HG02759 (cell line): ENCODE results near the gene RAB11FIP4.

ENCODE experiments used
- ATAC-seq: cut with Tn5 transposase; IDR thresholded peaks from one replicate; pipeline ENCODE4 v1.9.1; 2021; ENCODE audit warnings: mild to moderate bottlenecking, moderate library complexity; ENCODE audit not compliant: unreplicated experiment

The RAB11FIP4 gene

GRCh38 chr17:31537565-31538011 lies 146.1 kb downstream of the RAB11FIP4 start:
- no peak for ATAC-seq

DNA sequence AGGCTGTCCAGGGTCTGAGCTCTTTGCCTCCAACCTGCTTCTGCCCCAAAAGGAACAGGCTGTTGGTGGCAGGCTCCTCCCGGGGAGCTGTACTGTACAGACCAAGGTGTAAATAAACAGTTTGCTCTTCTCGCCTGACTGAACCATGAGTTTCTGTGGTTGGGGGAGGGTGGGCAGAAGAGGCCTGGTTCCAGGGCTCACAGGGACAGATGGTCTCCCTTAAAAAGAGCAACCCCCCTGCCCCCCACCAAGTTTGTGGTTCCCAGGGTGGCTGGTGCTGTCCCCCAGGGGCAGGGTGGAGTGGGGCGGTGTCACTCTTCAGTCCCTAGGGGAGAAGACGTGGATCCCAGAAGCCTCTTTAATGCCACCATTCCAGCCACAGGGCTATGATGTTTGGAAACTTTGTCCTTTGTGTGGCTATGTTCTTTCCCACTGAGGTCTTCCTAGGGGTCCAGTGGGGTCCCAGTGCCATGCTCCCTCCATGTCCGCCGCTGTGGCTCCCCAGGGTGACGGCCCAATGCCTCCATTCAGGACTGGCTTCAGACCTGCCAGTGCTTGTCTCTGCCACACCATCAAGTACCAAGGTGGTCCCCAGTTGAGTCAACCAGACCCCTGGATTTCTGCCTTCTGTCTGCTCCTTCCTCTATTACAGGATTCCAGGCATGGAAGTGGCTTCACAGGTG lies 146.7 kb downstream of the RAB11FIP4 start:
- peak; percentile 67 for ATAC-seq

GRCh38 chr17:31540602-31541307 lies 149.3 kb downstream of the RAB11FIP4 start:
- ATAC-seq, result no peak

- no peak for ATAC-seq
Observed at GRCh38 chr17:31541559-31541958, 150.1 kb downstream of the RAB11FIP4 start.

GRCh38 chr17:31544186-31544585 lies 152.7 kb downstream of the RAB11FIP4 start:
- ATAC-seq, result no peak

DNA sequence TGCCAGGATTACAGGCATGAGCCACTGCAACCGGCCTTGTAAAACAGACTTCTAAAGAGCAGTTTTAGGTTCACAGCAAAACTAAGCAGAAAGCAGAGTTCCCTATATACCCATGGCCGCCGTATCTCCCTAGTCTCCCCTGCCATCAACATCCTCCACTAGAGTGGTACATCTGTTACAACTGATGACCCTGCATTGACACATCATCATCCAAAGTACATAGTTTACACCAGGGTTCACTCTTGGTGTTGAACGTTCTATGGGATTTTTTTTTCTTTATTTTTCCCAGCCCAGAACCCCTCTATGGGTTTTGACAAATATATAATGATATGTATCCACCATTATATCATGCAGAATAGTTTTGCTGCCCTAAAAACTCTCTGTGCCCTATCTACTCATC lies 155.2 kb downstream of the RAB11FIP4 start:
- ATAC-seq, result no peak

GRCh38 chr17:31548709-31549108 lies 157.2 kb downstream of the RAB11FIP4 start:
- no peak for ATAC-seq

DNA sequence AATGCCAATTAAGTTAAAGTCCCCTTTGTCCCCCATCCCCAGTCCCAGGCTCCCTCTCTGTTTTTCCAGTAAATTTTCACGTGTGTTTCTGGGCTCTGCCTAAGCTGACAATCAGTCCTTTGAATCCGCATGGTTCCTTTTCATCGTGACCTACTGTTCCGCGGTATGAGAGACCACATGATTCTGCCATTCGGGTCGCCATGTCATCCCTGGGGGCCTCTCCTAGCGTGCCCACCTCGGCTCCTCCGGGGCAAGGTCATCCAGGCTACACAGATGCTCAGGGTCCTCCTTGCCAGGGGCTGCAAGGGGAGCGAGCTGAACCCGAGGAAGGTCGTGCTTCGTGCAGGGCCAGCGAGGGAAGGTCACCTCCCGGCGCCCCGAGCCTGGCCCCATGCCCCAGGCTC lies 157.6 kb downstream of the RAB11FIP4 start:
- ATAC-seq, result peak; percentile 3

GRCh38 chr17:31549525-31550388 lies 158.3 kb downstream of the RAB11FIP4 start:
- ATAC-seq, result peak; percentile 80

DNA sequence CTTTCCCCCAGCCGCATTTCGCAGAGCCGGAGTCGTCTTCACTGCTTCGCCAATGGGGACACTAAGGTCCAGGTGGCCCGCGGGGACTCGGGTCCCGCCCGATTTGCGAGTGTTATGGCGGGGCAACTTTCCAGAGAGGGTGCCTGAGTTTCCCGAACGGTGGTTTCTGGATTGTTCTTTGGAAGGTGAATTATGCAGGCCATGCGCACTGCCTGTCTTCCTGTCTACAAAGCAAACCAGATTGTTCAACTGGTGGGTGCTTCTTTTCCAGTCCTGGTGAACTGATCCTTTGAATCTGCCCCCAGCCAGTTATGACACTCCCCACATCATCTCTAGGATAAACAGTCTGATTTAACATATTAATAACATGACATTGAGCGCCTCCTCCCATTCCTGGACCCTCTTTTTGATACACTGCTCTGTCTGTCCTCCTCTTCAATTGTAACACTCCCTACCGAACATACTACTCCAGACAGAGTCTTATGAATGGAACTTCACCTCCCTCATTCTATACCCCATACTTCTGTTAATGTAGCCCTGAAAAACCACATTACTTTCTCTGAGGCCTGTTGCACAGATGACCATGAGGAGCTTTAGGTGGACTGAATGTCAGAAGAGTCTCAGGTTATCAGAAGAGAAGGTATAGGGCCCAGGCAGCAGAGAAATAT lies 159.0 kb downstream of the RAB11FIP4 start:
- no peak for ATAC-seq

DNA sequence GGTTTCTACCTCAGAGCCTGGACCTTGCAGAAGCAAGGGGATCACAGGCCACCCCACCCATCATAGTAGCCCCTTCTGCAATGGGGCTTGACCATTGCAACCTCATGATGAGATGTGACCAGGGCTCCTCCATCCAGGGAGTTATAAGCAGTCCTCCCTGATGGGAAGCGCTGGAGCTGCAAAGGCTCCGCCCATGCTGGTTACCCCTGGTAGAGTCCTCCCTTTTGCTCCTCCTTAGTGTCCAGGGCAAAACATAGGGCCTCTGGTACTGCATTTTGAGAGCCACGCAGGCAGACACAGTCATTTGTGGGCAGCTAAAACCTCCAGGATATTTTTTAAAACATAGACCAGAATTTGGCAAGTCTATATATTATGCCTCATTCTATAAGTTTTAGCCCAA lies 161.1 kb downstream of the RAB11FIP4 start:
- ATAC-seq, result no peak

DNA sequence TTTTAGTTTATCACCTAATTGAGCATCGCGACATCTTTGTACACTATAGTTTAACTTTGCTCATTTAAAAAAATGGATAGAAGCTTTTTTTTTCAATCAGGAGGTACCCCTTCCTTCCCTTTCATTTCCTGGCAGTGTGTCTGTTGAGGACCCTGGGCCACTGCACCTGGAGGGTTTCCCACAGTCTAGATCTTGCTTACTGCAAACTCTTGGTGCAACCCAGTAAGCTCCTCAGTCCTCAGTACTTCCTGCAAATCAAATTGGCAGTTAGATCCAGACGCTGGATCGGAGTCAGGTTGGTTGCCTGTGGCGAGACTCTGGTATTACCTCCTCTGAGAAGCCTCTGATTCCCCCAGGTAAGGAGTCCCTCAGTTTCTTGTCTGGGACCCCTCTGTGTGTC lies 162.0 kb downstream of the RAB11FIP4 start:
- ATAC-seq, result no peak

DNA sequence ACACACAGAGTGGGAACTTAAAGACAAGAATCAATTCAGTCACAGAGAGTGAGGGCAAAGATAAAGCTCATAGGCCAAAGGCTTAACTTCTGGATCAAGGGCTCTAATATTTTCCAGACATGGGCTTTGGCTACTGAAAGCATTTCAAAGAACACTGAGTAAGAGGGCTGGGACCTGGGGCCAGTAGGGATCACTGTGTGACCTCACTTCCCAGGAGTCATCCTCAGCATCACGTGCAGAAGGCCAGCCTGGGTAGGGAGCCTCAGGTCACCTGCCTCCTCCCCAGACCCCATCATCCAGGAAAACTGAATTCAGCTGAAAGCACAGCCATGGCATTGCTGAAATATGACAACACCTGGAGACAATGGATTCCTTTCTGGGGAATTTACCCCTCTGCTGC lies 163.5 kb downstream of the RAB11FIP4 start:
- no peak for ATAC-seq

- no peak for ATAC-seq
Observed at GRCh38 chr17:31556969-31557645, 165.6 kb downstream of the RAB11FIP4 start.

DNA sequence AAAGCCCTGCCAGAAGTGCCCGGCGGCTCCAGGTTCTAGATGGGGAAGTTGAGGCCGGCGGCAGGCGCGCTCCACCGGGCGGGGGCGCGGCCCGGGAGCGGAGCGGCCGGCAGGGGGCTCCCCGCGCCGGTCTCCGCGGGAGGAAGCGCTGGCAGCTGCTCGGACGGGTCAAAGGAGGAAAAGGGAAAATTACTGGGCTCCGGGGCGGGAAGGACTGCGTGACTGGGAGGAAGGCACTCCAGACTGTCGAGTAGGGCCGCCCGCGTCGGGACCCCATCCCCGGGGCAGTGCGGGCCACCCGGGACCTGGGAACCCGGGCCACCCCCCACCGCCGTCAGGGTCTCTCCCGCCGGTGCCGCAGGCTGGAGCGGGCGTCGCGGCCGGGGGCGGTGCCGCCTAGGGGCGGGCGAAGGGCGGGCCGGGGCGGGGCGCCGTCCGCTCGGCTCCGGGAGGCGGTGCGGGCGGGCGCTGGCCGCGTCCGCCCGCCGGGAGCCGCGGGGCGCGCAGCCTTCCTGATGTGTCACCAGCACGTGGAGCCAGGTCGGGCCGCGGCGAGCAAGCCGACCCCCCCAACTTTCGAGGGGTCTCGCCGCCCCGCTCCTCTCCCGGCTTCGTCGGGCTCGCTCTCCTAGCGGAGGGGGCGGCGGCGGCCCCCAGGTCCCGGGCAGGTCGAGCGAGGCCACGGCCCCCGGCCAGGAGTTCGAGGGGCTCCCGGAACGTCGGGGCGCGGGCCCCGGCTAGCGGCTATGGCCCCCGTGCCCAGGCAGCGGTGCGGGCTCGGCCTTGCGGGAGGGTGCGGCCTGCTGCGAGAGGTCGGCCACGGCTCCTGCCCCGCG lies 167.5 kb downstream of the RAB11FIP4 start:
- ATAC-seq, result peak; percentile 80

DNA sequence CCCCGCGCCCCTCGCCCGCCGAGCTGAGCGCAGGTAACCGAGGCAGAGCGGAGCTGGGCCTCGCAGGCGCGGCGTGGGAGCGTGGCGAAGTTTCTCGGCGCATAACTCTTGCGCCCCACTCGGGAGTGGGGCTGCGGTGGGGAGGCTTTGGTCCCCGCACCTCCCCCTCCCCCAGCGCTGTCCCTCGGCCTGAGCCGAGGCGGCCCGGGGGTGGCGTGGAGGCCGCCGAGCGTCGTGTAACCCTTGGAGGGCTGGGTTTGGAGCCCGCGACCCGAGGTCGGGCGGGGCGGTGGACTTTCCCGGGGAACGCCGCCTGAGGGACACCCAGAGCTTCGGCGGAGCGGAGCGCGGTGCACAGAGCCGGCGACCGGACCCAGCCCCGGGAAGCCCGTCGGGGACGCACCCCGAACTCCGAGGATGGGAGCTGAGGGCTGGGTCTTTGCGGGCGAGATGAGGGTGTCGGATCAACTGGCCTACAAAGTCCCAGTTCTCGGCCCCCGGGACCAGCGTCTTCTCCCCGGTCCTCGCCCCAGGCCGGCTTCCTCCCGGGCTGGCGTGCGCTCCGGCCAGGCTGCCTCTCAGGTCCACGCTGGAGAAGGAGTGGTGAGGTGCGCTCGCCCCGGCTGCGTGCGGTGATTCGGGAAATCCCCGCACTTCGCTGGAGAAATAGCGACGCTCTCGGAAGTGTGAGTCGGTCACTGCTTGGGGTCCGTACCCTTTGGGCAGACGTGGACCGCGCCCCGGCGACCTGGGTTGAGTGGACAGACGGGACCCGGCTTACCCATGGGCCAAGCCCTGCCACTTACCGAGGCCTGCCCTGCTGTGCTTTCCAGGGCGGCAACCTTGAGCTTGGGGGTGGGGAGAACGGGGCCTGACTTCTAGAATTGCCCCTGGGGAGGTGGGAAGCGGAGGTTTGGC lies 168.4 kb downstream of the RAB11FIP4 start:
- ATAC-seq, result no peak

DNA sequence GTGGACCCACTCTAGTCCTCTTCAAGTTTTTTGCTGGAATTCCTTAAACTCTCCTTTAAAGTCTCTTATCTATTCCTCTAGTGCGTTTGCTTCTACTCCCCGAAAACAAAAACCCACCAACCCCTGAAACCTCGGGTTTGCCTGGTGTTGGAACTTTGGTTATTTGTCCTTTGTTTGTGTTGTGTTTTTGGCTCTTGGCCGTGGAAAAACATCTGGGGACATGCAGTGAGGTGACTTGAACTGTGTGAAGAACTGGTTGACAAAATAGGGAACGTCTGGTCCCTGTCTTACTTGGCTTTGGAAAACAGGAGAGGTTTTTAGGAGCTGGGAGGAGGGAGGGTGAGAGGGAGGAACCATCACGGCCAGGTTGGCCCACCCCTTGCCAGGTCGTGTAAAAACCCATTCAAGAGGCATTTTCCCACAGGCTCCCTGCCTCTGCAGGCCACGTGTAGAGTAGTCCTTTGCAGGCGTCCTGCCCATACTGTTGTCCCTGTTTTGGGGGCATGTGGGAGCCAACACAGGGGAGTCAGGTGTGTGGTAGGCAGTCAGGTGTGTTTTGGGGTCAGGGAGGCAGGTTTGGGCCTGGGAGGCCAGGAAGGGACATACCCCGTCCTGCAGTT lies 169.3 kb downstream of the RAB11FIP4 start:
- ATAC-seq, result no peak
